CD14-positive monocyte (primary cell): Measurements from ENCODE around the gene HDAC4. TPM values are rescaled to one million over a fixed set of nuclear protein-coding genes. Genes with fewer than 3 reads are reported as not detected.

Experiments used
- DNase-seq, 3 donors: peaks; one replicate each; pipeline ENCODE4 v3.0.0-alpha.2; 2011 to 2022
- H2AFZ ChIP-seq: 2 replicates; pipeline ENCODE4 v1.6.0; 2012; ENCODE audit warnings: mild to moderate bottlenecking, low read depth, low read length, inconsistent platforms; ENCODE audit not compliant: insufficient read depth, poor library complexity, severe bottlenecking
- H3K27ac ChIP-seq, 2 donors: 1 replicate in 1 of 2; 2 replicates in 1 of 2; pipeline ENCODE4 v1.5.1; 2012 to 2013; ENCODE audit warnings: low read length in 2 of 2, control low read depth in 1 of 2, inconsistent platforms in 1 of 2, low read depth in 1 of 2, mild to moderate bottlenecking in 1 of 2
- H3K27me3 ChIP-seq, 2 donors: one replicate each; pipeline versions ENCODE4 v1.6.0 to v1.6.1; 2011 to 2013; ENCODE audit warnings: low read length in 2 of 2; ENCODE audit not compliant: control insufficient read depth in 2 of 2, insufficient read depth in 2 of 2
- H3K36me3 ChIP-seq, 2 donors: replicated peaks in 1 of 2; 1 replicate in 1 of 2; 2 replicates in 1 of 2; pipeline versions ENCODE4 v1.5.1 to v1.6.1; 2012 to 2013; ENCODE audit warnings: low read length in 2 of 2, control low read depth in 1 of 2, inconsistent platforms in 1 of 2, mild to moderate bottlenecking in 1 of 2; ENCODE audit not compliant: insufficient read depth in 2 of 2, control insufficient read depth in 1 of 2
- H3K4me1 ChIP-seq, 2 donors: 1 replicate in 1 of 2; 2 replicates in 1 of 2; pipeline versions ENCODE4 v1.5.1 to v1.6.1; 2012 to 2013; ENCODE audit warnings: low read length in 2 of 2, control low read depth in 1 of 2, inconsistent platforms in 1 of 2, mild to moderate bottlenecking in 1 of 2, moderate library complexity in 1 of 2; ENCODE audit not compliant: insufficient read depth in 2 of 2, control insufficient read depth in 1 of 2
- H3K4me2 ChIP-seq: replicated peaks from 2 replicates; pipeline ENCODE3; 2012; ENCODE audit warnings: low read length, moderate library complexity, mild to moderate bottlenecking; ENCODE audit not compliant: poor library complexity, severe bottlenecking; ENCODE audit errors: extremely low read depth
- H3K4me3 ChIP-seq, 3 experiments: fragments of 200-600 bp in 1 of 3; sonication (generic) in 1 of 3; replicated peaks in 1 of 3; 1 replicate in 2 of 3; 2 replicates in 1 of 3; pipeline ENCODE4 v1.5.1; 2011 to 2013; ENCODE audit warnings: low read length in 3 of 3, mild to moderate bottlenecking in 3 of 3, control low read depth in 2 of 3, low read depth in 2 of 3, inconsistent platforms in 1 of 3, moderate library complexity in 1 of 3
- H3K79me2 ChIP-seq: 2 replicates; pipeline ENCODE4 v1.6.0; 2012; ENCODE audit warnings: mild to moderate bottlenecking, control low read depth, inconsistent platforms, low read length, moderate library complexity; ENCODE audit not compliant: insufficient read depth
- H3K9ac ChIP-seq: 2 replicates; pipeline ENCODE4 v1.6.0; 2017; ENCODE audit warnings: low read length, mild to moderate bottlenecking; ENCODE audit not compliant: insufficient read depth, poor library complexity, severe bottlenecking
- H3K9me3 ChIP-seq, 2 donors: replicated peaks in 1 of 2; 1 replicate in 1 of 2; 2 replicates in 1 of 2; pipeline versions ENCODE4 v1.5.1 to v1.6.1; 2012 to 2013; ENCODE audit warnings: low read length in 2 of 2, control low read depth in 1 of 2; ENCODE audit not compliant: control insufficient read depth in 1 of 2, insufficient read depth in 1 of 2
- H4K20me1 ChIP-seq: 2 replicates; pipeline ENCODE4 v1.6.0; 2012; ENCODE audit warnings: mild to moderate bottlenecking, low read length, control low read depth, moderate library complexity; ENCODE audit not compliant: insufficient read depth
- H3K27ac Mint-ChIP-seq, 7 donors: one replicate each; pipeline ENCODE4 v1.8.0; 2020; ENCODE audit warnings: mild to moderate bottlenecking in 7 of 7, mixed read lengths in 7 of 7, moderate library complexity in 6 of 7, inconsistent platforms in 2 of 7
- H3K27me3 Mint-ChIP-seq, 3 donors: one replicate each; pipeline ENCODE4 v1.8.0; 2021 to 2022; ENCODE audit warnings: low read depth in 3 of 3, mild to moderate bottlenecking in 3 of 3, mixed read lengths in 3 of 3, moderate library complexity in 3 of 3, inconsistent platforms in 1 of 3
- H3K36me3 Mint-ChIP-seq, 2 donors: one replicate each; pipeline ENCODE4 v1.8.0; 2020; ENCODE audit warnings: mixed read lengths in 2 of 2, inconsistent platforms in 1 of 2, mild to moderate bottlenecking in 1 of 2
- H3K4me1 Mint-ChIP-seq: one replicate; pipeline ENCODE4 v1.8.0; 2020; ENCODE audit warnings: mild to moderate bottlenecking, mixed read lengths
- H3K4me3 Mint-ChIP-seq, 2 donors: one replicate each; pipeline ENCODE4 v1.8.0; 2020; ENCODE audit warnings: mild to moderate bottlenecking in 2 of 2, mixed read lengths in 2 of 2, moderate library complexity in 1 of 2
- H3K9me3 Mint-ChIP-seq, 7 donors: one replicate each; pipeline ENCODE4 v1.8.0; 2020 to 2022; ENCODE audit warnings: mixed read lengths in 7 of 7, mild to moderate bottlenecking in 6 of 7, moderate library complexity in 6 of 7, inconsistent platforms in 2 of 7
- CTCF ChIP-seq: fragments of 200-600 bp; IDR thresholded peaks from one replicate; pipeline ENCODE4 v1.8.0; 2022; ENCODE audit warnings: antibody characterized with exemption, mild to moderate bottlenecking
- WGBS: methylation state at CpG from one replicate; pipeline ENCODE4 v1.1.5; 2013; ENCODE audit warnings: missing lambda C conversion rate; ENCODE audit not compliant: insufficient coverage; 5-methylcytosine and 5-hydroxymethylcytosine counted together
- intact Hi-C, 2 donors: fragments of 100-400 bp; cut with micrococcal nuclease; formaldehyde crosslinking; loops; one replicate each; pipeline versions ENCODE4 v1.15.0 to v1.15.1; 2023
- polyA plus RNA-seq, 3 donors: library from polyadenylated mRNA; depleted of rRNA in 1 of 3; unstranded in 2 of 3; stranded (reverse) in 1 of 3; fragments of 300-500 nt in 2 of 3; fragments of >200 nt in 1 of 3; fragmentation: Illumina TruSeq in 2 of 3; gene quantifications; 1 replicate in 2 of 3; 2 replicates in 1 of 3; pipeline ENCODE4 v1.2.3, GENCODE V29; 2012 to 2021

HDAC4 gene
- polyA plus RNA-seq, 3 donors = 3.3 to 23.0 (median 4.5) TPM

DNA sequence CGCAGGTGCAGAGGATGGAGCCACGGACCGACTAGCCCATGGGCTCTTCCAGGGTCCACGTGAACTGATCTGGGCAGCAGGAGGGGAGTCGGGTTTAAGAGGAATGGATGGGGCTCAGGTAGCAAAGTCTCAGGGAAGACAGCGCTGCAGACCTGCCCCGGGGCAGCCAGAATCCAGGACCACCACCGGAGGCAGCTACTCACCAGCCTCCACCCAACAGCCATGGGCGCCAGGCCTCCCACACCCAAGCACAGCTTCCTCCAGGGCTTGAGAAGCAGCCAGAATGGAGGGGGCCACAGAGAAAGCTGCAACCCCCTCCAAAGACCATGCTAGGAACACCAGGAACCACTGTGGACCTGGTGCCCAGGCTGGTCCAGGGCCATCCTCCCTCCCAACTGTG is 388.6 kb downstream of the HDAC4 start:
- intact Hi-C loops = no loop called here
- WGBS = 76% methylated on average over 8 of the region's 9 CpGs
- H3K9me3 Mint-ChIP-seq = peaks cover 0 to 3% (median 0%) of the 10 kb centered on the region in 7 donors
- no peak overlapping the region for H2AFZ ChIP-seq
- H3K27ac ChIP-seq = no peak overlapping the region
- H3K4me1 Mint-ChIP-seq = no peaks in the 10 kb centered on the region
- no peaks in the 10 kb centered on the region for H3K36me3 Mint-ChIP-seq
- no peak for TF ChIP-seq CTCF
- H3K4me2 ChIP-seq = no peak overlapping the region
- no peaks in the 10 kb centered on the region for H4K20me1 ChIP-seq
- DNase-seq = no peak
- no peak overlapping the region for H3K4me3 ChIP-seq
- no peaks in the 10 kb centered on the region for H3K79me2 ChIP-seq
- no peaks in the 10 kb centered on the region for H3K4me1 ChIP-seq
- H3K27me3 Mint-ChIP-seq = peaks cover 5 to 28% (median 7%) of the 10 kb centered on the region in 3 donors
- no peak overlapping the region for H3K4me3 Mint-ChIP-seq
- no peaks in the 10 kb centered on the region for H3K27me3 ChIP-seq
- H3K27ac Mint-ChIP-seq = no peak overlapping the region
- H3K9me3 ChIP-seq = no peaks in the 10 kb centered on the region
- H3K36me3 ChIP-seq = no peaks in the 10 kb centered on the region
- H3K9ac ChIP-seq = no peak overlapping the region

- no peak for DNase-seq
- no peak overlapping the region for H3K27ac ChIP-seq
- intact Hi-C loops = no loop called here
- no peak overlapping the region for H3K9ac ChIP-seq
- no peak overlapping the region for H3K4me2 ChIP-seq
- H3K4me1 Mint-ChIP-seq = no peaks in the 10 kb centered on the region
- no peaks in the 10 kb centered on the region for H3K9me3 ChIP-seq
- H4K20me1 ChIP-seq = no peaks in the 10 kb centered on the region
- H3K36me3 Mint-ChIP-seq = no peaks in the 10 kb centered on the region
- no peaks in the 10 kb centered on the region for H3K27me3 ChIP-seq
- H3K4me3 ChIP-seq = no peak overlapping the region
- TF ChIP-seq CTCF = no peak
- H2AFZ ChIP-seq = no peak overlapping the region
- H3K79me2 ChIP-seq = no peaks in the 10 kb centered on the region
- H3K36me3 ChIP-seq = no peaks in the 10 kb centered on the region
- peaks cover 0 to 6% (median 0%) of the 10 kb centered on the region in 7 donors for H3K9me3 Mint-ChIP-seq
- WGBS = 67% methylated on average over 4 of the region's 12 CpGs
- H3K4me1 ChIP-seq = no peaks in the 10 kb centered on the region
- H3K27ac Mint-ChIP-seq = no peak overlapping the region
- no peak overlapping the region for H3K4me3 Mint-ChIP-seq
- H3K27me3 Mint-ChIP-seq = peaks cover 5 to 34% (median 11%) of the 10 kb centered on the region in 3 donors
Observed at GRCh38 chr2:239009589-239009961, 391.2 kb downstream of the HDAC4 start.
